HTR-8/SVneo (cell line): ENCODE measurements around the gene CEBPG.
A peak's percentile ranks its signal among the peaks of the same experiment; 100 is the strongest.

ENCODE experiments used
- DNase-seq: peaks from one replicate; pipeline ENCODE4 v3.0.0; 2011; ENCODE audit warnings: low spot score, mixed read lengths; ENCODE audit not compliant: insufficient read length
- FAIRE-seq: peaks from 2 replicates; lab custom pipeline; 2011; peaks lifted over from hg19 to GRCh38; lab: Jason Lieb, UNC

The CEBPG gene

DNA sequence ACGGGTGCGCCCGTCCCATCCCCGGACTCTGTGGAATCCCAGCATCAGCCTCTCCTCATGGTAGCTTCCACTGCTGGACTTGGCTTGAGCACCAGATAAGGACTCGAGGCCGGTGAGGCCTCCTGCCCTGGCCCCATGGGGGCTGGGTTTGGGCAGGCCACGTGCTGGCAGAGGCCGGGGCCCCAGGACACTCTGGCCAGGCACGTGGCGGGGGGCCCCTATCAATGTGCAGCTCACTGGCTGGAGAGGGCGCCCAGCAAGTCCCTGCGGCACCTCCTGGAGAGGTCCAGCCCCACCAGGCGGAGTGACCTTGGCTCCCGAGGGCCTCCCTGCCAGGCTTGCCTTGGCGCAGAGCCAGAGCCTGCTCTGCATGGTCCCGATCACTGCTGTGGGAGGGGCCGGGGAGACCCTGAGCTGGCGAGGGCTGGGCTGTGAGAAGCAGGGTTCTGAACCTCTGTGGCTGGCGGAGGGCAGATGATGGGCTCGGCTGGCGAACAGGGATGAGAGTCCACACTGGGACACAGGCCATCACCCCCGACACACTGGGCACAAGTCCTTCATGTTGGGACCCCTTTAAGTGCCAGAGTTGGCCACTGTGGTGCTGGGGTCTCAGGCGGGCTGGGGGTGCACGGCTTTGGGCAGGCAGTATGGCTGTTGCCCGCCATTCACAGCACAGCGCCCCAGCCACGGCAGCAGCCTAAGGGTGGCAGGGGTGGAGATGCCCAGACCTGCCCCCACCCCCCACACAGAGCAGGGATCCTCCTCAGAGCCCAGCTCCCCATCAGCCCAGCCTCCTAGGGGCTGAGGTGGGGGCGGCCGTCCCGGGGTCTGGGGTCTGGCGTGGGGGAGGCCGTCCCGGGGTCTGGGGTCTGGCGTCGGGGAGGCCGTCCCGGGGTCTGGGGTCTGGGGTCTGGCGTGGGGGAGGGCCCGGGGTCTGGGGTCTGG lies 19.1 kb downstream of the CEBPG start:
- no peak for DNase-seq
- FAIRE-seq: no peak

DNA sequence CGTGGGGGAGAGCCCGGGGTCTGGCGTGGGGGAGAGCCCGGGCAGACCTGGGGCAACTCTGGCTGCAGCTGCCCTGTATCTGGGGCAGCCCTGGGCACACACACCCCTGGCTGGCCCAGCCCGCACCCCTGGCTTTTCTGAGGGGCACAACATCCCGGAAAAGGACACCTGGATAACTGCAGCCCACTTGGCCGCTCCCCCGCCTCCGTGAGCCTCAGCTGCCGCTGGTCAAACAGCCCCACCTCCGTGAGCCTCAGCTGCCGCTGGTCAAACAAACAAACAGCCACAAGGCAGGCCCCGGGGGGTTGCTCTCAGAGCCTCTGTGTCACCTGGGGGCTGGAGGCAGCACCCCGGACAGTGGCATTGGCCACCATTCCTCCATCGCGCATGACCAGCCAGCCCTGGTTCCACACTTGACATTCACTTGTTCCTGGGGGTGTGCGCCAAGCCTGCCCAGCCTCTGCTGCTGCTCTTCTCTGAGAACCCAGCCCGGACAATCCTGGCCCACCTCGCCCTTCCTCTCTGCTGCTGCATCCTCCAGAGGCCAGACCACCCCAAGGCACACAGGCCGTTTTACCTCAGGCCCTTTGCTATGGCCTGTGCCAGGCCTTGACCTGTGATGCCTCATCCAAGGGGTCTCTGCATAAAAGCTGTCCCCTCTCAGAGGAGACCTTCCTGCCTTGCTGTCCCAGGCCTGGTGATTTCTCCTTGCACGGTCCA lies 19.9 kb downstream of the CEBPG start:
- FAIRE-seq (no peak), DNase-seq (no peak)

DNA sequence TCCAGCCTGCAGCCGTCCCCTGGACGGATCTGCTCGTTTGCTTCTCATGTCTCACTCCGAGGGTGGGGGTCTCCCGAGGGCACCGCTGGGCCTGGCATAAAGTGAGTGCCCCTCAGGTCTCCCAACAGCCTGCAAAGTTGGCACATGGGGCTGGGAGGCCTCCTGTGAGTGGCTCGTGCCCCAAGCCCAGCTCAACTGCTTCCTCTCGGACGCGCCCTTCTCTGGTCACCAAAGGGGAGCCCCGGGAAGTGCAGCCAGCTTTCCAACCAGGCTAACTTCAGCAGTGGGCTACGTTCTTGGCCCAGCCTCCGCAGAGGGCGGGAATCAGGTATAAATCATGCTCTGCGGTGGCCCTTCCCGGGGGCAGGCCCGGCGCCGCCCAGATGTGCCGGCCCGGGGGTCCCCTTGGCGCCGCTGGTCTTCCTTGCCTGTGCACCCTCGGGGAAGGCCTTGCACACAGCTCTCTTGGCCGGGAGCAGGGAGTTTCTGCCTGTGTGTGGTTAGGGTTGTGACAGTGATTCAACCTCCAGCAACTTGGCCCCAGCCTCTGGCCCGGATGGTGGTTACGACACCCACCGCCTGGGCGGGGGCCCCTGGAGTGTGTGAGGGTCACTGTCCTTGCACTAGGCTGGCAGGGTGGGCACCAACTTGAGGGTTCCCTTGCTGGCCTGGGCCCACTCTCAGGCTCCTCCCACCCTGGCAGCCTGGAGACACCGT lies 20.7 kb downstream of the CEBPG start:
- peak; percentile 41 for DNase-seq
- FAIRE-seq: no peak

DNA sequence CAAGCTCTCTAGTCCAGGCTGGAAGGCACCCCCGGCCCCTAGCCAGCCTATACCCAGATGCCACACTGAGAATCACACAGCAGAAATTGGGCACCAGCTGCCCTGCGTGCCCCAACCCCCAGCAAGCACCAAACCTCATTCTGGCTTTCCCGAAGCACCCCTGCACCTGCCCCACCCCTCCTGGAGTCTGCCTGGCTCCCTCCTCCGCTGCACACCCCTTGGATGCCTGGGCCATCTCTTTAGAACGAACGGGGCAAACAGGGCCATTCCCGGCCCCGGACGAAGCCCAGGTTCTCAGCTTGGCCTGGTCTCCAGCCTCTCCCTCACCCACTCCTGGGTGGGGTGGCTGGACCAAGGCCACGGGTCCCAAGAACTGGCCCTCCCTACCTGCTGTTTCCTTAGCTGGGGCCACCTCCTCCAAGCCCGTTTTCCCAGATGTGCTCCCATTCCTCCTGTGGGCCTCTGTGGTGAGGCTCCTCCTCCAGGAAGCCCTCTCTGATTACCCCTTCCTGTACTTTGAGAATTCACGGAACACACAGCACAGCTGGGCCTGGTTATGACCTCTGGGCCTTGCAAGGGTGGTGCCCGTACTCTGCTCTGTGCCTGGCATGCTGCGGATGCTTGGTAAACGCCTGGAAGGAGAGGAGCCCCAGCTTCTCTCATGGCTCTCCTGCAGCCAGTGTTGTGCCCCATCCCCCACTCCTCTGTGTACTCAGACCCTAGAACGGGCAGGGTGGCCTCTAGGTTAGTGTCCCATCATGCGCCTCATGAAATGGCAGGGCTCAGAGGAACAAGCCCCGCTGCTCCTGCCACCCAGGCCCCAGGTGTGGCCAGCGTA lies 21.4 kb downstream of the CEBPG start:
- no peak for DNase-seq
- no peak for FAIRE-seq

DNA sequence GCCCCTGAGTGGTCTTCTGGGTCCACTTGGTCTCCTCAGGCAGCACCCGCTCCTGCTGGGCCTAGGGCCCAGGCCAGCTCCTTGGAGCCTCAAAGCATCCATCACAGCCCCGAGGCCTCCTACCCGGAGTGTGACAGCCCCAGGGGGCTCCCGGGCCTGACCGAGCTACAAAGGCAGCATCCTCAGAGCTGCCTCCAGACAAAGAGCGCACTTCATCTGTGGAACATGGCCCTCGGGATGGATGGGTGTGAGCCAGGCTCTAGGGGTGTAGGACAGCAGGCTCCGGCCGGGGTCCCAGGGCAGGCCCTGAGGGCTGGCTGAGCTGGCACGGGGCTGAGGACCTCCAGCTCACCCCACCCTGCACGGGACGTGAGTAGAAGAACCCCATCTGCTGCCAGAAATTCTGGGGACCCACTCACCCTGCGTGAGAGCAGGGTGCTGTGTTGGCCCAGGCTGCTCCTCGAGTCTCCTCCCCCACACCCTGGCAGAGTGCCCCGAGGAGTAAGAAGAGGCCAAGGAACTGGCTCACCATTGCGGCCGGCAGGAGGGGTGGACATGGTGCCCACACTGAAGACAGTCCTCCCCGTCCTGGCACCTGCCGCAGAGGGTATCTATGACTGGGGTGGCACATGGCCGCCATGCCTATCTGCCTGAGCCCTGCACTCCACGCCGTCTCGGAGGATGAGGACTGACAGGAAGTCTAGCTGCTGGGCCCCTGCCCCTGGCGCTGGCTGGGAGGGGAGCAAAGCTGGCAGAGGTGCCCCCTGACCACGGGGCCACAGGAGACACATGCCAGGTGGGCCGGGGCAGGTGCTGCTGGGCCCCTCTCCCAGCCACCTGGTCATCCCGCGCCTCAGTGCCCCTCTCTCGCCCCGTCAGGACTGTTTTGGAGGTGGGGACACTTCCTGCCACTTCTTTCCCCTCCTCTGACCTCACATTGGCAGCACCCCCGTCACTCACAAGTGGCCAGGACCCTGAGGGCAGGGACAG lies 22.3 kb downstream of the CEBPG start:
- FAIRE-seq (no peak), DNase-seq (no peak)

DNA sequence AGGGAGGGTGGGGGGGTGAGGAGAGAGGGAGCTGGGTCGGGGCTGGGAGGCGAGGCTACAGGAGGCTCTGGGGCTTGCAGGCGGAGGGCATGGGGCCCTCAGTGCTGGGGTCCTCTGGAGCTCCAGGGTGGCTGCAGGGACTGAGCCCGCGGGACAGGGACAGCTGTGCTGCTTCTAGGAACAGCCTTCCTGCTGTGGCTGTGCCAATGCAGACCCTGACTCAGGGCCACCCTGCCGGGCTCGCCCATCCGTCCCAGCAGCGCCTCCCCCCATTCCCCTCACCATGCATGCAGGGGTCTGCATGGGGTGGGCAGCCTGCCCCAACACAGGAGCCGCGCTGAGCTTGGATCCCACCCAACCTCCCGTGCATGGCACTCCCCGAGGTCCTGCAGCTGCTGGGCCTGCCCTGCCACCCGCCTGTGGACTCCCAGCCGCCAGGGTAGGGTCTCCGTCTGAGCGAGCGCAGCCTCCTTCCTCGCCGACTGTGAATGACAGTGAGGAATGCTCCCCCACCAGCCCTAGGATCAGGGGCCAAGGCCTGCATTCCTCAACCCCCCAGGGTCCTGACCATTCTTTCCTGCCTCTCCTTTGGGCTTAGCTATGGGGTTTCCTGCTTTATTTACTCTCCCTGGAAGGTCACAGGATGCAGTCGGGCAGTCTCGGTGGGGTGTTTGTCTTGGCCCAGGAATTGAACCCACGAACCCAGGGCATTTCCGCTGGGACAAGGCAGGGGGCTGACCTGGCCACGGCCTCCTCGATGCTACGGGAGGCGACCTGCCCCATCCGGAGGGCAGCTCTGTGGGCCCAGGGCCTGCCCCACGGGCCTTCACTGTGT lies 23.4 kb downstream of the CEBPG start:
- DNase-seq (no peak), FAIRE-seq (no peak)

DNA sequence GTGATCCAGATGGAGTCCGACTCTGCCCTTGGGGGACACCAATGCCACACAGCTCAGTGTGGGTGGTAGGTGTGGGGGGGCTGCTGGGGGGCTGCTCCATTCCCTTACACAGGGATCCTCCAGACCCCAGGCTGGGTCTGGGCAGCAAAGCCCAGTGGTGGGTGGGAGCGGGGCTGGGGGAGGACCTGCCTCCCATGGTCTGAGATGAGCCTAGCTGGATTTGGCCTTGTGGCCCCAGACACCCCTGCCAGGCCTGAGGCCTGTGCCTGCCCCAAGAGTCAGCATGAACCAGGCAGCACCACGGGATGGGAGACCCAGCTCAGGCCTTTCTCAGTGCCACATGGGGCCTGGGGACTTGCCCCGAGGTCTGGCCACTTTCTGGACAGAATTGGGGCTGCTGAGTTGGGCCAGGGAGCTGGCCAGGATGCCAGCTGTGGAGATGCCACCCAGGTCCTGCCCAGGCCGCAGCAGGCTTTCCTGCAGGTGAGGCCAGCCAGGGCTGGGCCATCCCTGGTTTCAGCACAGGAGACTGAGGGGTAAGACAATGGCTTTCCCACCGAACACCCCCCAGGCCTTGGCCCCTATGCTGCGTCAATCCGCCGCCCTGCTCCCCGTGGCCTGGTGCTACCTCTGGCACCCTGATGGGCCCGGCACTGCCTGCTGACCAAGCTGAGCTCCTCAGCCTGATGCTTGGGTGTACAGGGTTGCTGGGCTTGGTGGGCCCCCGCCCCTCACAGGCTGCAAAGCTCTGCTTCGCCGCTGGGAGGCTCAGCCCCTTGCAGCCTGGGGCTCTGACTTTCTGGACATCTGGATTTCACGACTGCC lies 24.2 kb downstream of the CEBPG start:
- FAIRE-seq: no peak
- DNase-seq: no peak

DNA sequence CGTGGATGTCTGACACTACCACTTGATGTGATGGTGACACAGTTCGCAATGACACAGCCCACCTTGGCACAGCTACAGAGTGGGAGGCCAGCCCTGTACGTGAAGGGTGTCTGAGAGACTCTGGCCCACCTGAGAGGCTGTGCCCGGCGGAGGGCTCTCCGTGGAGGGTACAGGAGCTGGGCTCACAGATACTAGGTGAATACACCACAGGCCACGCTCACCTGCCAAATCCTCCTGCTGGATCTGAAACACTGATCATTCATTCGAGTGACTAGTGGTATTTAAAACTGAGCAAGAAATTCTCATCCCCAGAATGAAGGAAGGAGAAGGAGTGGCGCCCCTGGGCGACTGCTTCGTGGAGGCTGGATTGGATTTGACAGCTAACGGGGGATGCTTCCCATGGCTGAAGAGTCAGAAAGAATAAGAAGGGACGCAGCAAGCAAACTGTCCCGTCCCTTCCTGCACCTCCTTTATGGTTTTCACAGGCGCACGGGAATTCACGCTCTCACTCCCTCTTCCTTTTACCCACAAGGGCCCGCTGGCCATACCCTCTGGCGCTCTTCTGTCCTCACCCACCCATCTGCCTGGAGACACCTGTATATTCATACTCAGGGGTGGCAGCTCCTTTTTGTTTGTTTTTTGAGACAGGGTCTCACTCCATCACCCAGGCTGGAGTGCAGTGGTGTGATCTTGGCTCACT lies 25.0 kb downstream of the CEBPG start:
- DNase-seq (no peak), FAIRE-seq (peak; percentile 26)

DNA sequence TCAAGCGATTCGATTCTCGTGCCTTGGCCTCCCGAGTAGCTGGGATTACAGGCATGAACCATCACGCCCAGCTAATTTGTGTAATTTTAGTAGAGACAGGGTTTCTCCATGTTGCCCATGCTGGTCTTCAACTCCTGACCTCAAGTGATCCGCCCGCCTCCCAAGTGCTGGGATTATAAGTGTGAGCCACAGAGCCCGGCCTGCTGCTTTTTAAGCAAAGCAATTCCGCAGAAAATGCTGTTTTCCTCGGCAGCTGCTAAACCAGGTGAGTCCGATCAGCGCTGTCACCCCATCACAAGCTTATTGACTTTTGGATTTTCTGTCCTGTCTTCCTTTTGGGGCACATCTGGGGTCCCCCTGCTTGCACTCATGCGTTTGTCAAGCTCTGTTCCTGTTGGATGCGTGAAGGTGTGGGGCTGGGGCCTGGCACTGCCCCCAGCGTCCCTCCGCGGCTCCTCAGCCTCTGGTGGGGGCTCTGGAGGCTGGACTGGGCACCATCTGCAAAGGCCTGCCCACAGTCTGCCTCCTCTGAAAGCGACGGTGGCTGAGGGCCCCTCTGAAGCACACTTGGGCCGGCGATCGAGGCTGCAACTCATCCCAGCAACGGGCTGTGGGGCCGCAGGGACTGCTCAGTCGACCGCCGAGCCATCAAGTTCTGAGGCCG lies 25.7 kb downstream of the CEBPG start:
- FAIRE-seq: no peak
- DNase-seq: no peak

DNA sequence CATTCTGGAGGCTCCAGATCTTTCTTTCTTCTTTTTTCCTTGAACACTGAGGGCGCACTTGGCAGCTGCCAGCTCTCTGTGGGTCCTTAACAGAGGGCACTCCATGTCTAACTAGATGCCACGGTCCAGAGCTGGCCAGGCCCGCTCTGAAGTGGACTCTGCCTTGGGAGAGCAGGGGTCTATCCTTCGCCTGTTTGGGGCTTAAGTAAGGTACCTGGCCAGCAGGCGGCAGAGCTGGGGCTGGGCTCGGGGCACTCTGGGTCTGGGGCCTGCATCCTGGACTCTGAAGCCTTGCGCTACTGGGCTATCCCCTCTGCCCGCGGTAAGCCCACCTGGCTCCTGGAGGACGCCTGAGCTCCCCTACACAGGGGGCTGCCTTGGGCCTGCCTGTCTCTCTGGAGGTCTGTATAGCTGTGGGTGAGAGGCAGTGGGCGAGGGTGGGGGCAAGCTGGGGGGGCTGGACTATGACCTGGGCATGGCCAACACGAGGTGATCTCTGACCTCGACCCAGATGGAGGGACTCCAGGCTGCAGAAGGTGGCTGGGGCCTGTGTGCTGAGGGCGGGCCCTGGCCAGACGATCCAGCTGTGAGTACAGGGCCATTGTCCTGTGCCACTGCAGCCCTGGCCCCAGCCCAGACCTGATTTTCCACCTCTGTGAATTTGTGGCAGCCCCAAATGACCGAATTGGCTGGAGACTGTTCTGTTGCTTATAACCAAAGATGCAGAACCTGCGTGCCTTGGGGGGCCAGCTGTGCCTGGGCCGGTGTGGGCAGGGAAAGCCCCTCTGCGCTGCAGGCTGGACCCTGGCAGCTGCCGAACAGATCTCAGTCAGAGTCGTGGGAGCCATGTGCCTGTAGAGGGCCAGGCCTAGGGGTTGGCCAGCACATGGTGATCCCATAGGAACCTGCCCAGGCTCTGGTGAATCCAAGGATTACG lies 26.5 kb downstream of the CEBPG start:
- DNase-seq (no peak), FAIRE-seq (no peak)

DNA sequence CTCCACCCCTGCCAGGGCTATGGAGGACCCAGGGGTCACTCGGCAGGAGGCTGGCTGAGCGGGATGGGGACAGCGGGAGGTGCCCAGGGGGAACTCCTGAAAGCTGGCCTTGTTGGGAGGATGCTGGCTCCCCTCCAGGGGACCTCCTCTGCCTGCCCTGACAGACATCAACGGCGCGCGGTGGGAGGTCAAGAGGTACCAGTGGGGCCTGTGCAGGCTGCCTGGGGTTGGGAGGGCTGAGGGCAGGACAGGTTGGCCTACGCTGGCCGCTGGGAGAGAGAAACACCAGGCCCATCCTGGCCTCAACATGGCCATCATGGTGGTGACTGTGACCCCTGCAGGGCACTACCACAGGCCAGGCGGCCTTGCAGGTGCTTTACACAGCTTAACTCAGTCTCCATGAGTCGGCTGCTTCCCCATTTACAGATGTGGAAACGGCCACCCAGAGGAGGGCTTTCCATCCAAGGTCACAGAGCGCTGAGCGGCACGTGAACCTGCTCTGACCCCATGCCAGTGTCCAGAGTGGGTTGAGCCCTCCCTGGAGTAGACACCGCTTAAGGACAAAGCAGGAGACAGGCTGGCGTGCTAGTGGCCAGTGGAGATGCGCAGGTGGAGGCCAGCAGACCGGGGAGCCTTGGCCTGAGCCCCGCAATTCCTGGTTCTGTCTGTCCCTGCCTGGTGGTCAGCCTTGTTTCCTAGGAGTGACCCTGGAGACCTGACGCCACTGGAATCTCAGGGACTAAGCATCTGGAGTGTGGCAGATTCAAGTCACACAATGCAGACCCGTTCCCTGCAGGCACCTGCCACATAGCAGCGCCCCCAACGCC lies 27.6 kb downstream of the CEBPG start:
- FAIRE-seq (no peak), DNase-seq (no peak)

DNA sequence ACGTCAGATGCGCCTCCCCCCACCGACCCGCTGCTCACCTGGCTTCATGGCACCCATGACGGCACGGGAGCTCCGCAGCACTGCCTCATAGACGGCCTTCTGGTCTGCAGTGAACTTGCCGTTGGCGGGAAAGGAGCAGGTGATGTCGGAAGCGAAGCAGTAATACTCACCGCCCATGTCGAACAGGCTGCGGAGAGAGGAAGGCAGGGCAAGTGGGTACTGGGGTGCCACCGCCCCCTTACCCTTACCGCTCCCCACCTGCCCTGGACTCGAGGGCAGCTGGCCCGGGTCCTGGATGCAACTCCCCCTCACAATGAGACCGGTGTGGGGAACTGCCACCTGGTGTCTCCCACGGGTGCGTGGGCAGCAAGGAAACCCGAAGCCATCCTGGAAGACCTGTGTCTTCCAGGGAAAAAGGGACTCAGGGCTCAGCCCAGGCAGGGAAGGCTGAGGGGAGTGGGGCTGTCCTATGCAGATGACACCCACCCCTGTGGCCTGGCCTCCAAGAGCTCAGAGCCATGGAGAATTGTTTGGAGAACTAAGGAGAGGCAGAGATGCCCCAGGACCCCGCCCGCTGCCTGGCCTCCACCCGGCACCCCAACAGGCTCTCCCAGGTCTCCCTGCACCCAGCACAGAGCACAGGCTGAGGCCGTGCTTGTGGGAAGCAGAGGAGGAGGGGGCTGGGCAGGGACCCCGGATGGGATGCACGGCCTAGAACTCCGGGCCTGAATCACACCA lies 28.3 kb downstream of the CEBPG start:
- DNase-seq (no peak), FAIRE-seq (no peak)

DNA sequence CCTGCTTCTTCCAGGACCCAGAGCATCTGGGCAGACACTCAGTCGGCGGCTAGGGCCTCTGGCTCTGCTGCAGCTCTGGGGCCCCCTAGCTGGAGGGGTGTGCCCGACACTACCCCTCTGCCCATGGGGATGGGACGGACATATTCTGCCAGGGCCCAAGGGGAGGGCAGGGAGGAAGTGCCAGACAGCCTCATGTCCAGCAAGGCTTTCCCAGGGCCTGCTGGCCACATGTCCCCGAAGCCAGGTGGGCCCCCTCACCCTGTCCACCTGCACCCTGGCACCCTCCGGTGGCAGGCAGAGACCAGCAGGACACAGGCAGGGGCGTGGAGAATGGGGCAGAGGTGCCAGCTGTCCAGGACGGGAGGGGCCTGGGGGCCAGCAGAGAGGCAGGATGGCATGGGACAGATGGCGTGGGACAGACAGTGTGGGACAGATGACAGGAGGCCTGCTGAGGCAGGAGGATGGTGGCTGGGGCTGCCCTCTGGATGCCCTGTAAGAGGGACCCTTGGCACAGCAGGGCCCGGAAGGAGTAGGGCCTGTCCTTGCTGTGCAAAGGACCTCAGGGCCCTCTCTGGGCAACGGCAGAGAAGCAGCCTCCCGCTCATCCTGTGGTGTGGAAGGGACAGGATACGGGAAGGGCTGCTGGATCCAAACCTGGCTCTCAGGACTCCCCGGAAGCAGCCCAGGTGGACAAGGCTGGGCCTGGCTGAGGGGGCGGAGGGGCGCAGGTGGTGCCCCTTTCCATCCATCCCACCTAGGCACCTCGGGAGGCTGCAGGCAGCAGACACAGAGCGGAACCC lies 29.1 kb downstream of the CEBPG start:
- peak; percentile 25 for DNase-seq

More for the DNA sequence above, 29.1 kb downstream of the CEBPG start:
- peak; percentile 60 for FAIRE-seq
